ENCODE data around the gene DTHD1. TPM values are rescaled to one million over a fixed set of nuclear protein-coding genes. Genes with fewer than 3 reads are reported as not detected.
A peak's percentile ranks its signal among the peaks of the same experiment; 100 is the strongest.

The DTHD1 gene
- total and polyA plus RNA-seq, 2 of the 8 experiments (the other 6 are each of a cell fraction or from before 2014, with no cell fraction given): not detected

GRCh38 chr4:36310793-36311192 is 29.4 kb downstream of the DTHD1 start:
- Histone ChIP-seq H2BK20ac (ENCODE audit: low read length) (no peak overlapping the region), H3K56ac (replicated peaks; ENCODE audit: insufficient read length, low read depth, low read length) (no peak overlapping the region), H3K23me2 (ENCODE audit: low read depth, low read length) (no peaks in the 10 kb centered on the region), H3K4me2 (ENCODE audit: insufficient read depth in 1 of 2, low read depth in 2 of 2, low read length in 2 of 2) (no peak overlapping the region), H4K20me1 (replicated peaks in 1 of 2; ENCODE audit: control insufficient read depth in 1 of 2, insufficient read depth in 2 of 2, low read length in 2 of 2) (no peaks in the 10 kb centered on the region), H4K8ac (ENCODE audit: extremely low read depth, insufficient read depth, low read length) (no peak overlapping the region), H3K36me3 (ENCODE audit: control insufficient read depth in 2 of 4, insufficient read depth in 4 of 4, low read length in 3 of 4) (no peaks in the 10 kb centered on the region), H3K4ac (replicated peaks; ENCODE audit: insufficient read length, low read depth, low read length) (no peak overlapping the region), H3K14ac (ENCODE audit: insufficient read length) (no peak overlapping the region), H2BK120ac (replicated peaks; ENCODE audit: low read depth, low read length) (no peak overlapping the region), H4K91ac (replicated peaks; ENCODE audit: insufficient read length, low read length) (no peak overlapping the region), H3K18ac (ENCODE audit: extremely low read depth, low read length) (no peak overlapping the region), H2BK15ac (ENCODE audit: low read length) (no peak overlapping the region), H2AK5ac (ENCODE audit: low read depth, low read length) (no peak overlapping the region), H3K27ac (ENCODE audit: low read depth, low read length) (no peak overlapping the region), H3K4me1 (replicated peaks in 1 of 4; ENCODE audit: control insufficient read depth in 3 of 4, insufficient read depth in 4 of 4, low read length in 3 of 4) (no peaks in the 10 kb centered on the region), H3K23ac (ENCODE audit: insufficient read length) (no peak overlapping the region), H3K9me3 (ENCODE audit: insufficient read depth in 2 of 2, low read depth in 1 of 2, low read length in 1 of 2) (no peaks in the 10 kb centered on the region), H3K4me3 (ENCODE audit: extremely low read depth in 1 of 4, insufficient read depth in 2 of 4, low read depth in 3 of 4, low read length in 4 of 4) (no peak overlapping the region), H3K9ac (replicated peaks in 1 of 4; ENCODE audit: extremely low read depth in 1 of 4, low read depth in 3 of 4, low read length in 3 of 4) (no peak overlapping the region), H2BK12ac (ENCODE audit: low read depth, low read length) (no peak overlapping the region), H4K5ac (ENCODE audit: insufficient read length, low read depth, low read length) (no peak overlapping the region), H3K79me2 (ENCODE audit: control insufficient read depth in 1 of 2, insufficient read depth in 2 of 2, low read length in 2 of 2) (no peaks in the 10 kb centered on the region), H3K27me3 (replicated peaks in 1 of 4; ENCODE audit: control insufficient read depth in 3 of 4, extremely low read depth in 1 of 4, insufficient read depth in 3 of 4, low read length in 3 of 4) (no peaks in the 10 kb centered on the region), H2BK5ac (ENCODE audit: low read depth, low read length) (no peak overlapping the region), H2AFZ (ENCODE audit: low read length) (peak overlapping the region; percentile 70; the same call in 1 of the 2 replicates), H3K79me1 (ENCODE audit: low read depth, low read length) (no peaks in the 10 kb centered on the region)
- 87% methylated on average over 8 of the region's 8 CpGs; no CpG with 5 or more reads in 1 of the 2 experiments for WGBS, 2 experiments (ENCODE audit: extremely low coverage in 1 of 2, insufficient coverage in 1 of 2, insufficient read length in 1 of 2, insufficient replicate concordance in 2 of 2, low coverage in 1 of 2, low lambda C conversion rate in 2 of 2, missing lambda C conversion rate in 1 of 2)
- no peak for DNase-seq (ENCODE audit: low read depth in 1 of 2, low spot score in 2 of 2)
- POLR2A ChIA-PET (ENCODE audit: partially characterized antibody): no interaction called here
- FAIRE-seq: no peak
- CTCF ChIA-PET (ENCODE audit: partially characterized antibody): interaction anchor here (0.6 to 0.9 kb wide), 2 partner anchors 40 to 764 kb away, joined by 4 read pairs; no protein-coding TSS in a partner anchor
- TF ChIP-seq BACH1 (IDR thresholded peaks at IDR 0.05; ENCODE audit: low read length): no peak
- TF ChIP-seq JUND (IDR thresholded peaks at IDR 0.05; ENCODE audit: low read length): no peak
- no peak for TF ChIP-seq ATF2 (IDR thresholded peaks at IDR 0.05; ENCODE audit: low read length)
- no peak for TF ChIP-seq GABPA (IDR thresholded peaks at IDR 0.05; ENCODE audit: borderline replicate concordance, insufficient read depth, low read length)
- TF ChIP-seq USF2 (IDR thresholded peaks at IDR 0.05; ENCODE audit: low read length): no peak
- TF ChIP-seq RFX5 (IDR thresholded peaks at IDR 0.05; ENCODE audit: borderline replicate concordance, low read depth, low read length): no peak
